ENCODE results near the gene CHGA. TPM values are rescaled to one million over a fixed set of nuclear protein-coding genes. Genes with fewer than 3 reads are reported as not detected.

CHGA gene
- total and polyA plus RNA-seq, 2 of the 13 experiments (the other 11 are each of a cell fraction or from before 2014, with no cell fraction given): not detected

GRCh38 chr14:92902726-92903125 is 20.2 kb upstream of the CHGA start:
- Histone ChIP-seq H3K4me2 (ENCODE audit: low read depth, low read length) (peak overlapping the region; percentile 32), H3K79me2 (ENCODE audit: insufficient read depth, low read length) (no peaks in the 10 kb centered on the region), H3K4me3 (replicated peaks in 1 of 3; ENCODE audit: insufficient read depth in 1 of 3, low read depth in 2 of 3, low read length in 3 of 3) (no peak overlapping the region), H3K36me3 (replicated peaks in 1 of 2; ENCODE audit: control insufficient read depth in 1 of 2, insufficient read depth in 2 of 2, low read length in 2 of 2) (no peaks in the 10 kb centered on the region), H3K4me1 (ENCODE audit: insufficient read depth, low read length) (peaks cover 46% of the 10 kb centered on the region), H4K20me1 (ENCODE audit: insufficient read depth, low read length) (no peaks in the 10 kb centered on the region), H3K27ac (ENCODE audit: extremely low read length, insufficient read depth, low read length) (no peak overlapping the region), H3K27me3 (ENCODE audit: control insufficient read depth in 1 of 2, insufficient read depth in 2 of 2, low read length in 2 of 2) (peaks cover 0 to 16% of the 10 kb centered on the region in 2 experiments; a peak in 3 of 5 replicates), H2AFZ (ENCODE audit: low read length) (no peak overlapping the region), H3K9me3 (ENCODE audit: low read length) (no peaks in the 10 kb centered on the region), H3K9ac (ENCODE audit: insufficient read depth, low read depth, low read length) (no peak overlapping the region)
- no TSS peak for BruUV-seq (replicated peaks)
- in situ Hi-C loops (cut with HindIII; ENCODE audit: extremely low pct_ligation_motif_present, low pct_unique_long_range_greater_than_20kb): no loop called here
- FAIRE-seq: no peak
- no peak for TF ChIP-seq ZNF749 (CRISPR knock-in tag; IDR thresholded peaks at IDR 0.05; ENCODE audit: borderline replicate concordance)
- TF ChIP-seq ZNF747 (CRISPR knock-in tag; IDR thresholded peaks at IDR 0.05; ENCODE audit: borderline replicate concordance): no peak
- TF ChIP-seq ZNF18 (CRISPR knock-in tag; IDR thresholded peaks at IDR 0.05; ENCODE audit: insufficient replicate concordance): no peak
- no peak for TF ChIP-seq ZBTB49 (CRISPR knock-in tag; IDR thresholded peaks at IDR 0.05; ENCODE audit: borderline replicate concordance)
- no peak for TF ChIP-seq ZNF430 (CRISPR knock-in tag; IDR thresholded peaks at IDR 0.05)
- TF ChIP-seq ZC3H4 (CRISPR knock-in tag; IDR thresholded peaks at IDR 0.05; ENCODE audit: borderline replicate concordance): no peak
- TF ChIP-seq ZNF350 (CRISPR knock-in tag; IDR thresholded peaks at IDR 0.05; ENCODE audit: borderline replicate concordance, low read depth): no peak
- no peak for TF ChIP-seq CEBPG (CRISPR knock-in tag; IDR thresholded peaks at IDR 0.05)
- TF ChIP-seq ZNF691 (CRISPR knock-in tag; IDR thresholded peaks at IDR 0.05; ENCODE audit: borderline replicate concordance, low read depth): no peak
- TF ChIP-seq RARG (CRISPR knock-in tag; IDR thresholded peaks at IDR 0.05; ENCODE audit: low read depth): no peak
- TF ChIP-seq ZNF446 (CRISPR knock-in tag; IDR thresholded peaks at IDR 0.05): no peak
- no peak for TF ChIP-seq ZNF556 (CRISPR knock-in tag; IDR thresholded peaks at IDR 0.05; ENCODE audit: borderline replicate concordance)
- no peak for TF ChIP-seq MLLT10 (CRISPR knock-in tag; IDR thresholded peaks at IDR 0.05)
- TF ChIP-seq HHEX (CRISPR knock-in tag; IDR thresholded peaks at IDR 0.05): no peak
- TF ChIP-seq ZNF33B (CRISPR knock-in tag; IDR thresholded peaks at IDR 0.05): no peak
- no peak for TF ChIP-seq ARID2 (CRISPR knock-in tag; IDR thresholded peaks at IDR 0.05; ENCODE audit: borderline replicate concordance)
- TF ChIP-seq ZNF225 (CRISPR knock-in tag; IDR thresholded peaks at IDR 0.05): no peak
- TF ChIP-seq ZNF790 (CRISPR knock-in tag; IDR thresholded peaks at IDR 0.05; ENCODE audit: borderline replicate concordance): no peak
- TF ChIP-seq, protein P1, sequence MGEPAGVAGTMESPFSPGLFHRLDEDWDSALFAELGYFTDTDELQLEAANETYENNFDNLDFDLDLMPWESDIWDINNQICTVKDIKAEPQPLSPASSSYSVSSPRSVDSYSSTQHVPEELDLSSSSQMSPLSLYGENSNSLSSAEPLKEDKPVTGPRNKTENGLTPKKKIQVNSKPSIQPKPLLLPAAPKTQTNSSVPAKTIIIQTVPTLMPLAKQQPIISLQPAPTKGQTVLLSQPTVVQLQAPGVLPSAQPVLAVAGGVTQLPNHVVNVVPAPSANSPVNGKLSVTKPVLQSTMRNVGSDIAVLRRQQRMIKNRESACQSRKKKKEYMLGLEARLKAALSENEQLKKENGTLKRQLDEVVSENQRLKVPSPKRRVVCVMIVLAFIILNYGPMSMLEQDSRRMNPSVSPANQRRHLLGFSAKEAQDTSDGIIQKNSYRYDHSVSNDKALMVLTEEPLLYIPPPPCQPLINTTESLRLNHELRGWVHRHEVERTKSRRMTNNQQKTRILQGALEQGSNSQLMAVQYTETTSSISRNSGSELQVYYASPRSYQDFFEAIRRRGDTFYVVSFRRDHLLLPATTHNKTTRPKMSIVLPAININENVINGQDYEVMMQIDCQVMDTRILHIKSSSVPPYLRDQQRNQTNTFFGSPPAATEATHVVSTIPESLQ (CRISPR knock-in tag; conservative IDR thresholded peaks at IDR 0.05): no peak
- TF ChIP-seq HNRNPH1 (optimal IDR thresholded peaks at IDR 0.05; ENCODE audit: low read depth, low read length): no peak
- ATAC-seq: no peak; the same call in 2 of the 3 replicates
- 9% methylated on average over 13 of the region's 17 CpGs for WGBS (ENCODE audit: low lambda C conversion rate)
- POLR2A ChIA-PET: no interaction called here
- DNase-seq (ENCODE audit: low spot score): no peak
- CTCF ChIA-PET (ENCODE audit: low intra/inter-chr PET ratio, low total read pairs): no interaction called here
- intact Hi-C loops (cut with micrococcal nuclease; ENCODE audit: unreplicated experiment): no loop called here
